ENCODE measurements around the gene MBTPS2.

The MBTPS2 gene

GRCh38 chrX:21839334-21840192, at the start of gene MBTPS2 (continued):
- TF ChIP-seq, protein P1, sequence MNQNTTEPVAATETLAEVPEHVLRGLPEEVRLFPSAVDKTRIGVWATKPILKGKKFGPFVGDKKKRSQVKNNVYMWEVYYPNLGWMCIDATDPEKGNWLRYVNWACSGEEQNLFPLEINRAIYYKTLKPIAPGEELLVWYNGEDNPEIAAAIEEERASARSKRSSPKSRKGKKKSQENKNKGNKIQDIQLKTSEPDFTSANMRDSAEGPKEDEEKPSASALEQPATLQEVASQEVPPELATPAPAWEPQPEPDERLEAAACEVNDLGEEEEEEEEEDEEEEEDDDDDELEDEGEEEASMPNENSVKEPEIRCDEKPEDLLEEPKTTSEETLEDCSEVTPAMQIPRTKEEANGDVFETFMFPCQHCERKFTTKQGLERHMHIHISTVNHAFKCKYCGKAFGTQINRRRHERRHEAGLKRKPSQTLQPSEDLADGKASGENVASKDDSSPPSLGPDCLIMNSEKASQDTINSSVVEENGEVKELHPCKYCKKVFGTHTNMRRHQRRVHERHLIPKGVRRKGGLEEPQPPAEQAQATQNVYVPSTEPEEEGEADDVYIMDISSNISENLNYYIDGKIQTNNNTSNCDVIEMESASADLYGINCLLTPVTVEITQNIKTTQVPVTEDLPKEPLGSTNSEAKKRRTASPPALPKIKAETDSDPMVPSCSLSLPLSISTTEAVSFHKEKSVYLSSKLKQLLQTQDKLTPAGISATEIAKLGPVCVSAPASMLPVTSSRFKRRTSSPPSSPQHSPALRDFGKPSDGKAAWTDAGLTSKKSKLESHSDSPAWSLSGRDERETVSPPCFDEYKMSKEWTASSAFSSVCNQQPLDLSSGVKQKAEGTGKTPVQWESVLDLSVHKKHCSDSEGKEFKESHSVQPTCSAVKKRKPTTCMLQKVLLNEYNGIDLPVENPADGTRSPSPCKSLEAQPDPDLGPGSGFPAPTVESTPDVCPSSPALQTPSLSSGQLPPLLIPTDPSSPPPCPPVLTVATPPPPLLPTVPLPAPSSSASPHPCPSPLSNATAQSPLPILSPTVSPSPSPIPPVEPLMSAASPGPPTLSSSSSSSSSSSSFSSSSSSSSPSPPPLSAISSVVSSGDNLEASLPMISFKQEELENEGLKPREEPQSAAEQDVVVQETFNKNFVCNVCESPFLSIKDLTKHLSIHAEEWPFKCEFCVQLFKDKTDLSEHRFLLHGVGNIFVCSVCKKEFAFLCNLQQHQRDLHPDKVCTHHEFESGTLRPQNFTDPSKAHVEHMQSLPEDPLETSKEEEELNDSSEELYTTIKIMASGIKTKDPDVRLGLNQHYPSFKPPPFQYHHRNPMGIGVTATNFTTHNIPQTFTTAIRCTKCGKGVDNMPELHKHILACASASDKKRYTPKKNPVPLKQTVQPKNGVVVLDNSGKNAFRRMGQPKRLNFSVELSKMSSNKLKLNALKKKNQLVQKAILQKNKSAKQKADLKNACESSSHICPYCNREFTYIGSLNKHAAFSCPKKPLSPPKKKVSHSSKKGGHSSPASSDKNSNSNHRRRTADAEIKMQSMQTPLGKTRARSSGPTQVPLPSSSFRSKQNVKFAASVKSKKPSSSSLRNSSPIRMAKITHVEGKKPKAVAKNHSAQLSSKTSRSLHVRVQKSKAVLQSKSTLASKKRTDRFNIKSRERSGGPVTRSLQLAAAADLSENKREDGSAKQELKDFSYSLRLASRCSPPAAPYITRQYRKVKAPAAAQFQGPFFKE (tag by site-specific recombination; IDR thresholded peaks at IDR 0.05; ENCODE audit: borderline replicate concordance), result no peak
- peak; percentile 65 for TF ChIP-seq ZBTB8A (tag by site-specific recombination; IDR thresholded peaks at IDR 0.05)
- TF ChIP-seq ZBTB48 (tag by site-specific recombination; IDR thresholded peaks at IDR 0.05), result no peak
- peak; percentile 89 for TF ChIP-seq ZXDB (tag by site-specific recombination; IDR thresholded peaks at IDR 0.05)
- peak; percentile 34; the same call in 1 of the 2 replicates for TF ChIP-seq ZNF146 (tag by site-specific recombination; IDR thresholded peaks at IDR 0.05)
- peak; percentile 71; the same call in 1 of the 2 replicates for TF ChIP-seq GLI4 (tag by site-specific recombination; IDR thresholded peaks at IDR 0.05)
- TF ChIP-seq KLF9 (tag by site-specific recombination; IDR thresholded peaks at IDR 0.05; ENCODE audit: low read depth), result 0 out of 2 replicates have a peak, but pooled peaks have one; percentile 18
- TF ChIP-seq ZBTB17 (tag by site-specific recombination; IDR thresholded peaks at IDR 0.05), result peak; percentile 88
- TF ChIP-seq, protein P2, sequence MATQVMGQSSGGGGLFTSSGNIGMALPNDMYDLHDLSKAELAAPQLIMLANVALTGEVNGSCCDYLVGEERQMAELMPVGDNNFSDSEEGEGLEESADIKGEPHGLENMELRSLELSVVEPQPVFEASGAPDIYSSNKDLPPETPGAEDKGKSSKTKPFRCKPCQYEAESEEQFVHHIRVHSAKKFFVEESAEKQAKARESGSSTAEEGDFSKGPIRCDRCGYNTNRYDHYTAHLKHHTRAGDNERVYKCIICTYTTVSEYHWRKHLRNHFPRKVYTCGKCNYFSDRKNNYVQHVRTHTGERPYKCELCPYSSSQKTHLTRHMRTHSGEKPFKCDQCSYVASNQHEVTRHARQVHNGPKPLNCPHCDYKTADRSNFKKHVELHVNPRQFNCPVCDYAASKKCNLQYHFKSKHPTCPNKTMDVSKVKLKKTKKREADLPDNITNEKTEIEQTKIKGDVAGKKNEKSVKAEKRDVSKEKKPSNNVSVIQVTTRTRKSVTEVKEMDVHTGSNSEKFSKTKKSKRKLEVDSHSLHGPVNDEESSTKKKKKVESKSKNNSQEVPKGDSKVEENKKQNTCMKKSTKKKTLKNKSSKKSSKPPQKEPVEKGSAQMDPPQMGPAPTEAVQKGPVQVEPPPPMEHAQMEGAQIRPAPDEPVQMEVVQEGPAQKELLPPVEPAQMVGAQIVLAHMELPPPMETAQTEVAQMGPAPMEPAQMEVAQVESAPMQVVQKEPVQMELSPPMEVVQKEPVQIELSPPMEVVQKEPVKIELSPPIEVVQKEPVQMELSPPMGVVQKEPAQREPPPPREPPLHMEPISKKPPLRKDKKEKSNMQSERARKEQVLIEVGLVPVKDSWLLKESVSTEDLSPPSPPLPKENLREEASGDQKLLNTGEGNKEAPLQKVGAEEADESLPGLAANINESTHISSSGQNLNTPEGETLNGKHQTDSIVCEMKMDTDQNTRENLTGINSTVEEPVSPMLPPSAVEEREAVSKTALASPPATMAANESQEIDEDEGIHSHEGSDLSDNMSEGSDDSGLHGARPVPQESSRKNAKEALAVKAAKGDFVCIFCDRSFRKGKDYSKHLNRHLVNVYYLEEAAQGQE (tag by site-specific recombination; IDR thresholded peaks at IDR 0.05), result peak; percentile 68
- peak; percentile 75; the same call in 1 of the 2 replicates for TF ChIP-seq ZNF394 (tag by site-specific recombination; IDR thresholded peaks at IDR 0.05; ENCODE audit: borderline replicate concordance)
- peak; percentile 32; the same call in 1 of the 2 replicates for TF ChIP-seq ZNF792 (tag by site-specific recombination; IDR thresholded peaks at IDR 0.05)
- no peak for TF ChIP-seq ZNF830 (tag by site-specific recombination; IDR thresholded peaks at IDR 0.05; ENCODE audit: low read depth)
- TF ChIP-seq, protein P3, sequence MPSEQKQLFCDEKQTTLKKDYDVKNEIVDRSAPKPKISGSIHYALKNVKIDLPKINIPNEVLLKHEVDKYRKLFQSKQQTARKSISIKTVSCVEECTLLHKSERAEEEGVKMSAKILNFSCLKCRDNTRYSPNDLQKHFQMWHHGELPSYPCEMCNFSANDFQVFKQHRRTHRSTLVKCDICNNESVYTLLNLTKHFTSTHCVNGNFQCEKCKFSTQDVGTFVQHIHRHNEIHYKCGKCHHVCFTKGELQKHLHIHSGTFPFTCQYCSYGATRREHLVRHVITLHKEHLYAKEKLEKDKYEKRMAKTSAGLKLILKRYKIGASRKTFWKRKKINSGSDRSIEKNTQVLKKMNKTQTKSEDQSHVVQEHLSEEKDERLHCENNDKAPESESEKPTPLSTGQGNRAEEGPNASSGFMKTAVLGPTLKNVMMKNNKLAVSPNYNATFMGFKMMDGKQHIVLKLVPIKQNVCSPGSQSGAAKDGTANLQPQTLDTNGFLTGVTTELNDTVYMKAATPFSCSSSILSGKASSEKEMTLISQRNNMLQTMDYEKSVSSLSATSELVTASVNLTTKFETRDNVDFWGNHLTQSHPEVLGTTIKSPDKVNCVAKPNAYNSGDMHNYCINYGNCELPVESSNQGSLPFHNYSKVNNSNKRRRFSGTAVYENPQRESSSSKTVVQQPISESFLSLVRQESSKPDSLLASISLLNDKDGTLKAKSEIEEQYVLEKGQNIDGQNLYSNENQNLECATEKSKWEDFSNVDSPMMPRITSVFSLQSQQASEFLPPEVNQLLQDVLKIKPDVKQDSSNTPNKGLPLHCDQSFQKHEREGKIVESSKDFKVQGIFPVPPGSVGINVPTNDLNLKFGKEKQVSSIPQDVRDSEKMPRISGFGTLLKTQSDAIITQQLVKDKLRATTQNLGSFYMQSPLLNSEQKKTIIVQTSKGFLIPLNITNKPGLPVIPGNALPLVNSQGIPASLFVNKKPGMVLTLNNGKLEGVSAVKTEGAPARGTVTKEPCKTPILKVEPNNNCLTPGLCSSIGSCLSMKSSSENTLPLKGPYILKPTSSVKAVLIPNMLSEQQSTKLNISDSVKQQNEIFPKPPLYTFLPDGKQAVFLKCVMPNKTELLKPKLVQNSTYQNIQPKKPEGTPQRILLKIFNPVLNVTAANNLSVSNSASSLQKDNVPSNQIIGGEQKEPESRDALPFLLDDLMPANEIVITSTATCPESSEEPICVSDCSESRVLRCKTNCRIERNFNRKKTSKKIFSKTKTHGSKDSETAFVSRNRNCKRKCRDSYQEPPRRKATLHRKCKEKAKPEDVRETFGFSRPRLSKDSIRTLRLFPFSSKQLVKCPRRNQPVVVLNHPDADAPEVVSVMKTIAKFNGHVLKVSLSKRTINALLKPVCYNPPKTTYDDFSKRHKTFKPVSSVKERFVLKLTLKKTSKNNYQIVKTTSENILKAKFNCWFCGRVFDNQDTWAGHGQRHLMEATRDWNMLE (tag by site-specific recombination; conservative IDR thresholded peaks at IDR 0.05; ENCODE audit: low read depth), result peak; percentile 70
- TF ChIP-seq, protein P4, sequence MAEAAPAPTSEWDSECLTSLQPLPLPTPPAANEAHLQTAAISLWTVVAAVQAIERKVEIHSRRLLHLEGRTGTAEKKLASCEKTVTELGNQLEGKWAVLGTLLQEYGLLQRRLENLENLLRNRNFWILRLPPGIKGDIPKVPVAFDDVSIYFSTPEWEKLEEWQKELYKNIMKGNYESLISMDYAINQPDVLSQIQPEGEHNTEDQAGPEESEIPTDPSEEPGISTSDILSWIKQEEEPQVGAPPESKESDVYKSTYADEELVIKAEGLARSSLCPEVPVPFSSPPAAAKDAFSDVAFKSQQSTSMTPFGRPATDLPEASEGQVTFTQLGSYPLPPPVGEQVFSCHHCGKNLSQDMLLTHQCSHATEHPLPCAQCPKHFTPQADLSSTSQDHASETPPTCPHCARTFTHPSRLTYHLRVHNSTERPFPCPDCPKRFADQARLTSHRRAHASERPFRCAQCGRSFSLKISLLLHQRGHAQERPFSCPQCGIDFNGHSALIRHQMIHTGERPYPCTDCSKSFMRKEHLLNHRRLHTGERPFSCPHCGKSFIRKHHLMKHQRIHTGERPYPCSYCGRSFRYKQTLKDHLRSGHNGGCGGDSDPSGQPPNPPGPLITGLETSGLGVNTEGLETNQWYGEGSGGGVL (tag by site-specific recombination; IDR thresholded peaks at IDR 0.05), result 0 out of 2 replicates have a peak, but pooled peaks have one; percentile 7
- TF ChIP-seq SP2 (tag by site-specific recombination; IDR thresholded peaks at IDR 0.05), result peak; percentile 55
- peak; percentile 56; the same call in 1 of the 2 replicates for TF ChIP-seq ZNF558 (tag by site-specific recombination; IDR thresholded peaks at IDR 0.05)
- TF ChIP-seq YY1 (tag by site-specific recombination; IDR thresholded peaks at IDR 0.05), result peak; percentile 80
- TF ChIP-seq, protein P5, sequence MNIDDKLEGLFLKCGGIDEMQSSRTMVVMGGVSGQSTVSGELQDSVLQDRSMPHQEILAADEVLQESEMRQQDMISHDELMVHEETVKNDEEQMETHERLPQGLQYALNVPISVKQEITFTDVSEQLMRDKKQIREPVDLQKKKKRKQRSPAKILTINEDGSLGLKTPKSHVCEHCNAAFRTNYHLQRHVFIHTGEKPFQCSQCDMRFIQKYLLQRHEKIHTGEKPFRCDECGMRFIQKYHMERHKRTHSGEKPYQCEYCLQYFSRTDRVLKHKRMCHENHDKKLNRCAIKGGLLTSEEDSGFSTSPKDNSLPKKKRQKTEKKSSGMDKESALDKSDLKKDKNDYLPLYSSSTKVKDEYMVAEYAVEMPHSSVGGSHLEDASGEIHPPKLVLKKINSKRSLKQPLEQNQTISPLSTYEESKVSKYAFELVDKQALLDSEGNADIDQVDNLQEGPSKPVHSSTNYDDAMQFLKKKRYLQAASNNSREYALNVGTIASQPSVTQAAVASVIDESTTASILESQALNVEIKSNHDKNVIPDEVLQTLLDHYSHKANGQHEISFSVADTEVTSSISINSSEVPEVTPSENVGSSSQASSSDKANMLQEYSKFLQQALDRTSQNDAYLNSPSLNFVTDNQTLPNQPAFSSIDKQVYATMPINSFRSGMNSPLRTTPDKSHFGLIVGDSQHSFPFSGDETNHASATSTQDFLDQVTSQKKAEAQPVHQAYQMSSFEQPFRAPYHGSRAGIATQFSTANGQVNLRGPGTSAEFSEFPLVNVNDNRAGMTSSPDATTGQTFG (tag by site-specific recombination; IDR thresholded peaks at IDR 0.05; ENCODE audit: borderline replicate concordance), result peak; percentile 72; the same call in 1 of the 2 replicates
- TF ChIP-seq ZNF133 (tag by site-specific recombination; IDR thresholded peaks at IDR 0.05), result no peak
